CD4-positive, alpha-beta T cell treated with Interleukin-15 for 1 hour (primary cell): ENCODE results near the gene UBE2J2.

Source experiments
- DNase-seq: peaks from one replicate; pipeline ENCODE4 v3.0.0-alpha.2; 2020

Gene UBE2J2

DNA sequence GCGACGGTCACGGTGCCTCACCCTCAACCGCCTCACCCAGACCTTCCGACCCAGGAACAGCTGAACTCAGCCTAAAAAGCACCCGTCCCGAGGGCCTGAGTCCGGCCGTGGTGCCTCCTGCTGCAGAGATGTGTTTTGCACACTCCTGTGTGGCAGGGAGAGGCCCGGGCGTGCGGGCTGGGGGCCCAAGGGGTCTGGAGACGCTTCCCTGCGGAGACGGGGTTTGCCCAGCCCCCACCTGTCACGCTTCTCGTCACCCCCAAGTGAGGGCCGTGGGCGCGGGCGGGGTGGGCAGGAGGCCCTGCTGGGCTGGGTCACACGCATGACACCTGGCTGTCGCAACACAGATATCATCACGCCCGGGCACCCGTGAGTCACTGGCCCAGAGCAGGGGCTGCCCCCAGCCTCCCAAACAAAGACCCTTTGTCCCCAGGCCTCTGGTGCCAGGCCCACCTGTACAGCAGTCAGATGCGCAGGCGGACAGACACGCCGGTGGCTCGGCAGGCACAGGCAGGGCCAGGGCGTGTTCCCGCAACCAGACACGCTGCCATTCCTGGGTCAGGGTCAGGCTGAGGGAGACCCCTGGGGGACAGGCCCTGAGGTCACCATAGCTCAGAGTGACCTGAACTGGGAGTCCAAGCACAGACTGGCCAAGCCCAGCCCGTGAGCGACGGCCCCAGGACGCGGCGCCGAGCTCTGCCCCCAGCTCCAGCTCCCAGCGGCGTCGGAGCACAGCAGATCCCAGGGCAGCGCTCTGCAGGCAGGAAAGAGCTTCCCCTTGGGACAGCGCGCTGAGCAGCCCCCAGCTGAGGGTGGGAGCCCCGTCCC lies 35.6 kb downstream of the UBE2J2 start:
- DNase-seq = no peak

DNA sequence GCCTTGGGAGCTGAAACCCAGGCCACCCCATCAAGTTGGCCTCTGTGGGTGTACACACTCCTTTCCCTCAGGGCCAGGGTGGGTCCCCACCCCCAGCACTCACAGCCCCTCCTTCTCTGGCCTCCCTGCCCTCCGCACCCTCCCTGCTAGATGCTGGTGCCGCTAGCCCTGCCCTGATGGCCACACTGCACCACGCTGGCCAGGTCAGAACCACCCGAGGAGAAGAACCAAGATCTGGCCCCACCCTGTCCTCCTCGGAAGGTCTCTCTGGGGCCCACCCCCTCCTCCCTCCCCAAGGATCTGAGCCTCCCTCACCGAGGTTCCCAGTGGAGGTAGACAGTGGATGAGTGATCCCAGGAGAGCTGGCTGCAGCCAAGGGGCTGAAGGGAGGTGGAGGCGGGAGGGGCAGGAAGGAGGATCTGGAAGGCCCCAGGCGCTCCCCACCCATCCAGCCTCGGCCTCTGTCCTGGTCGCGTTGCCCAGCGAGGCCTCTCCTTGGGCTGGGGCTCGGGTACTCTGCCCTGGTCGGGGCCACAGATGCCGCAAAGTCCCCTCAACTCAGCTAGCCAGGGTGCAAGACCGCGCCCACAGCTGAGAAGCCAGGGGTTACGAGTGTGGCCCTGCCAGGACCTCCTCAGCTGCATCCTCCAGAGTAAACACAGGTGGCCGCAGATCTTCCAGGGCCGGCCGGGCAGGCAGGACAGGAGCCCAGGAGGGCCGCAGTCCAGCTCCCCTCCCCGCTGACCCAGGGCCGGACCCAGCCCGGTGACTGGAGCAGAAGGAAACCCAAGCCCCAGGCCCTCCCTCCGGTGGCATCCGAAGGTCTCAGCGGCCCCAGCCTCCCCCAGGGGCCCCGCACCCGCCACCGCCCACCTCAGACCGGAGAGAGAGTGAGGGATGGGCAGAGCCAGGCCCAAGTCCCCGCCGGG lies 36.4 kb downstream of the UBE2J2 start:
- no peak for DNase-seq

DNA sequence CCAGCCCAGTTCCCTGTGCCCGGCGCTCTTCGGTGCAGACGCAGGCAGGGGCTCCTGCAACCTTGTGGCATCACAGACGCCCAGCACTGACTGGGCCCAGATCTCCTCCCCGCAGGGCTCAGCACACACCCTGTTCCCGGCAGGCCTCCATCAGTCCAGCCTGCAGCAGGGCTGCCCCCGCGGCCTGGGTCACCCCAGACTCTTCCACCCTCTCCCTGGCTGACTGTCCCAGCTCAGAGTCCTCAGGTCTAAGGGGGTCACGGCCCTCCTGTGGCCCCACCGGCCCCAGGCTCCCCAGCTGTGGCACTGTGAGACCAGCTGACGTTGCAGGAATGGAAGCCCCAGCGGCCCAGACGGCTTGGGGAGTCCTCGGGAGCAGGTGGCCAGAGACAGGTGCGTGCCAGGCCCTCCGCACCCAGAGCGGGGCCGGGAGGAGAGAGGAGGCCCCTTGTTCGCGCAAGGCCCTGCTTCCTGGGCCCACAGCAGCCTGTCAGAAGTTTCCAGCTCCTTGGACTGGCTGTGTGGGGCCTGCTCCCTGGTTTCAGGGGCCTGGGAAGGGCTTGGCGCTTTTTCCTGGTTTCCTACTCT lies 37.4 kb downstream of the UBE2J2 start:
- DNase-seq = no peak

DNA sequence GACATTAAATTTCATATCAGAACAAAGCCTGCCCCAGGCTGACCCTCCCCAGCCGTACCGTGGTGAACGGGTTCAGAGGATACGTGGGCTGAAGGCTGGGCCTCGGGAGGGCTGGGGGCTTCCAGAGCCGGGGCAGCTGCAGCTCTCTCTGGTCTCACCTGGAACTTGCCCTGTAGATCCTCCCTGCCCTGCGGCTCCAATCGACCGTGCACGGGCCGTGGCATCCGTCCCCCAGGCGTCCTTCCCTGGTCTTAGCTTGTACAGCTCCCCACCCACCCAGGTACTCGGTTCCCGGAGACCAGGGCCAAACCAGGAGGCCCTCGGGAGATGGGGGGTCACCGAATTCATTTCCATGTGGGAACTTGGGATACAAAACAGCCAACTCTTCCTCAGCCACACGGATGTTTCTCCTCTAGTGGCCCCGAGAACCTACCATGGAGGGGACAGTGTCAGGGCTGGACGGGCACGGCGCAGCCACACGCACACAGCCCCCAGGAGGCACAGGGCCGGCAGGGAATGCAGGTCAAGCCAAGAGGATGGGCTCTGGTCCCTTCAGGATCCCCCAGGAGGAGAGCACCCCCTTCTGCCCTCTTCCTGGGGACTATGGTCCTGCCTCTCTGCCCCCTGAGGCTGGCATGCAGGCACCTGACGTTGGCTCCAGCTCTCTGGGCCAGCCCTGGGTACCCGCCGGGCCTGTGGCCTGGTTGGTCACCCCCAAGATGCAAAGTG lies 38.5 kb downstream of the UBE2J2 start:
- DNase-seq = no peak

DNA sequence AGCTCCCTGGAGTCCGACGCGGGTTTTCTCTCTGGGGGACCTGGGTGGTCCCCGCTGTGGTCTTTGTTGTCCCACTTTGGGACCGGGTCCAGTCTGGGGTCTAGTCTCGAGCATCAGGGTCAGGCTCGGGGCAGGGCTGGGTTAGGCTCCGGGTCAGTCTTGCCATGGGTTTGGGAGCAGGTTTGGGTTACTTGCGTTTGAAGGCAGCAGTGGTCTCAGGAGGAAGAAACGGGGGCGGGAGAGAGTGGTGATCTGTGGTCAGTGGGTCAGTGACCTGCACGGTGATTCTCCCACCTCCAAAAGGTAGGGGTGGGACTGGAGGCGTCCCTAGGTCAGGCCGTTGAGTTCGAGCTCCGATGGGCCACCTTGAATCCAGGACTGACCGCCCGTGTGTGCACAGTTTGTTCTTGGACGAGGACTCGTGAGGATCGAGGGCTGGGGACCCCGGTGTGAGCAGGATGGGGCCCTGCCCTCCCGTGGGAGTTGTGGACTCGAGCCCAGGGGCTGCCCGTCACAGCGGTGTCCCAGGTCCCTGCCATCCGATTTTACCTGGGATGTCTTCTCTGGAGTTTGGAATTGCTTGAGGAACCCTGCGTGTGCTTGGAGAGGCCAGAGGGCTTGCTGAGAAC lies 39.4 kb downstream of the UBE2J2 start:
- no peak for DNase-seq

DNA sequence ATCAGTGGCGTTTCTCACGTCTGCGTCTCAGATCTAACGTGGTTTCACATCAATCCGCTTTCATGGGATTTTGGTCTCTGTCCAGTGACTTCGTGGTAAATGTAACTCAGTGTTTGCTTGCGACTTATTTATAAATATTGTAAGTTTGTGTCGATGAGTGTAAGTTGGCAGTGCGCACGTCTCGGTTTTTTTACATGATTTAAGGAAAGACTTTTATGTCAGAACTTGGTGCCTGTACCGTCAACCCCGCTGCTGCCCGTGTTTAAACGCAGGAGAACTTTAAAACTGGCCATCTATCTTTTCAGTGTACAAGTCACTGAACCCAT lies 40.1 kb downstream of the UBE2J2 start:
- no peak for DNase-seq

DNA sequence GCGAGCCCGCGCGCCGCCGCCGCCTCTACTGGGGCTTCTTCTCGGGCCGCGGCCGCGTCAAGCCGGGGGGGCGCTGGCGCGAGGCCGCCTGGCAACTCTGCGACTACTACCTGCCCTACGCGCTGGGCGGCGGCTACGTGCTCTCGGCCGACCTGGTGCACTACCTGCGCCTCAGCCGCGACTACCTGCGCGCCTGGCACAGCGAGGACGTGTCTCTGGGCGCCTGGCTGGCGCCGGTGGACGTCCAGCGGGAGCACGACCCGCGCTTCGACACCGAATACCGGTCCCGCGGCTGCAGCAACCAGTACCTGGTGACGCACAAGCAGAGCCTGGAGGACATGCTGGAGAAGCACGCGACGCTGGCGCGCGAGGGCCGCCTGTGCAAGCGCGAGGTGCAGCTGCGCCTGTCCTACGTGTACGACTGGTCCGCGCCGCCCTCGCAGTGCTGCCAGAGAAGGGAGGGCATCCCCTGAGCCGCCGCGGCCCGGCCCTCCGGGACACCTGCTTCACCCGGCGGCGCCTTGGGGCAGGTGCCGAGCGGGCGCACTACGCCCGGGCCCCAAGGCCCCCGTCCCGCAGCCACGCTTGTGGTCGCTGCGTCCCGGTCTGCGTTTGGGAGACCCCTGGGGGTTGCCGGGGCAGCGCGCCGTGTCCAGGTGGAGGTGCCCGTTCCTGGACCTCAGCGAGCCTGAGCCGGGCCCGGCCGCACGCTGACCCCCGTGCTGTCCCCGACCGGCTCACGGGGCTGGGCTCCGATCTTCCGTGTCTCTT lies 40.7 kb downstream of the UBE2J2 start:
- no peak for DNase-seq

DNA sequence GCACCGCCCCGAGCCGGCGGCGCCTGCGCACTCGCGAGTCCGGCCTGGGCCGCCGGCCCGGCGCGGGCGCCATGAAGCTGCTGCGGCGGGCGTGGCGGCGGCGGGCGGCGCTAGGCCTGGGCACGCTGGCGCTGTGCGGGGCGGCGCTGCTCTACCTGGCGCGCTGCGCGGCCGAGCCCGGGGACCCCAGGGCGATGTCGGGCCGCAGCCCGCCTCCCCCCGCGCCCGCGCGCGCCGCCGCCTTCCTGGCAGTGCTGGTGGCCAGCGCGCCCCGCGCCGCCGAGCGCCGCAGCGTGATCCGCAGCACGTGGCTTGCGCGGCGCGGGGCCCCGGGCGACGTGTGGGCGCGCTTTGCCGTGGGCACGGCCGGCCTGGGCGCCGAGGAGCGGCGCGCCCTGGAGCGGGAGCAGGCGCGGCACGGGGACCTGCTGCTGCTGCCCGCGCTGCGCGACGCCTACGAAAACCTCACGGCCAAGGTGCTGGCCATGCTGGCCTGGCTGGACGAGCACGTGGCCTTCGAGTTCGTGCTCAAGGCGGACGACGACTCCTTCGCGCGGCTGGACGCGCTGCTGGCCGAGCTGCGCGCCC lies 41.4 kb downstream of the UBE2J2 start, which contains the start of gene B3GALT6:
B3GALT6 (plus strand) TSS at position 30 of the 588 bp plus-strand sequence; CDS start at position 72, 42 bp downstream.
- no peak for DNase-seq

DNA sequence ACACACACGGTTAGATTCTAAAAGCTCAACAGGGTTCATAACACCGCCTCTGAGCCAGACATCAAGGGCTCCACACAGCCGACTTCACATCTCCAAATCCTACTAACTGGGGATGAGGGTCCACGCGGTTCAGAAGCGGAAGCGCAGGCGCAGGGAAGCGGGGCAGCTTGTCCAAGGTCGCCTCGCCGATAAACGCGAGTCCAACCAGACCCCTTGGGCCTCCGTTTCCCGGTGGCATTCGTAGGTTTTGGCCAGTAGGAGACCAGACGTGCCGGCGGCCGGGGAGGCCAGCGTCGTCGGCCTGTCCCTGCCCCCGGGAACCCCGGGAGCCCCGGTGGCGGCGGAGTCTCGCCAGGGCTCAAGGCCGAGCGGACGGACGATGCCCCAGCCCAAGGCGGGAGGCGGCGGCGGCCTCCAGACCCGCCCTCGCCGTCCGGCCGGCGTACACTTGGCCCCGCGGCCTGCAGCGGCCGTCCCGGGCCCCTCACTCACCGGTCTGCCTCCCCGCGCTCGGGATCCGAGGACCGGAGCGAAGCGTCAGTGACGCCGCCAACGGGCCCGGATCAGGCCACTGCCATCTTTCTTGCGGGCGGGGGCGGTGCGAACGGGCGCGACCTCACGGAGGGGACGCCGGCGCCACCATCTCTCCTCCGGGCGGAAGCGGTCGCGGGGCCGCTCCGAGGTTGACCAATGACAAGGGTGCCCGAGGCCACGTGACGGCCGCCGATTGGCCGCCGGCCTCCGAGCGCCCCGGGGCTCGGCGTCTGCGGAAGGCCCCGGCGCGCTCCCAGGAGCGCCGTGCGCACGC lies 42.0 kb downstream of the UBE2J2 start, which contains the start of gene SDF4:
SDF4 (minus strand) TSS at position 602 of the 808 bp plus-strand sequence. CDS start 3,229 bp downstream, outside the sequence.
- peak; percentile 98 for DNase-seq

DNA sequence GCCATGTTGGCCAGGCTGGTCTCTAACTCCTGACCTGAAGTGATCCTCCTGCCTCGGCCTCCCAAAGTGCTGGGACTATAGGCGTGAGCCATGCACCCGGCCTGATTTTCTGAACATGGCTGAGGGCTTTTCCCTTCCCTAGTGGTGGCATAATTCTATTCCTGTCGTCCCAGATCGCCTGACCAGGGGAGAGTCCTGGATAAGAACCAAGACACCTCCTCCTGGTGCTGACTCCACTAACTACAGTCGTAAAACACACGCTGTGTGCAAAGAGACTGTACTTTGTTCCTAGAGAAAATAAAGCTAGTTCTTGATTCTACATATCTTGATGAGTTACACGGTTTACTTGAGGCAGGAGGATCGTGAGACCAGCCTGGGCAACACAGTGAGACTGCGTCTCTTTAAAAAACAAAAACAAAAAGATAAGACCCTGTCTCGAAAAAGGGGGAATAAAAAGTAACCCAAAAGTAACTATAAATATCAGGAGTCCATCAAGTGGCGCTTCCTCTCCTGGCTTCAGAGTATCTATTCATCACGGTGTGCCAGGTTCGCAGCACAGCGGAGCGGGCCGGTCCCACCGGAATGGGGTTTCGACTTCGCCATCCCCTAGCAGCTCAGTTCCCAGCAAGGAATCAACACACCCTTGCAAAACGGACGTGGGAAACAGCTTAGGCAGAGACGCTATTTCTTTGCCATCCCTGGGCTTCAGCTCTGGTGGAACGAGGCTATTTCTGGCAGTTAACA lies 42.8 kb downstream of the UBE2J2 start:
- DNase-seq = no peak

DNA sequence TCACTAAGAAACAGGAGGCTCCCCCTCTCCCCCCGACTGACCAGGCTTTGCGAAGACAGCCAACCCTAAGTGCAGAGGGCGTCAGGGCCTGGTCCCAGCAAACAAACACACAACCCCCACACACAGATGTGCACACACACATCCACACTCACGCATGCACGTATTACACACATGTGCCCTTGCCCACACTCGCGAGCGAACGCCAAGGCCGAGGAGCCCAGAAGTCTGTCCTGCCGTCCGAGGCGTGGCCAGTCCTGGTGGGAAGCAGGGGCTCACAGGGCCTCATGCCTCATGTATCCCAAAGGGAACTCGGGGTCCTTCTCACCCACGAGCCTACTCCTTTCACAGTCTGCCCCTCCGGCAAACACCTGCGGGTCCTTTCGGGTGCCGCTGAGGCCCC lies 43.9 kb downstream of the UBE2J2 start:
- no peak for DNase-seq

DNA sequence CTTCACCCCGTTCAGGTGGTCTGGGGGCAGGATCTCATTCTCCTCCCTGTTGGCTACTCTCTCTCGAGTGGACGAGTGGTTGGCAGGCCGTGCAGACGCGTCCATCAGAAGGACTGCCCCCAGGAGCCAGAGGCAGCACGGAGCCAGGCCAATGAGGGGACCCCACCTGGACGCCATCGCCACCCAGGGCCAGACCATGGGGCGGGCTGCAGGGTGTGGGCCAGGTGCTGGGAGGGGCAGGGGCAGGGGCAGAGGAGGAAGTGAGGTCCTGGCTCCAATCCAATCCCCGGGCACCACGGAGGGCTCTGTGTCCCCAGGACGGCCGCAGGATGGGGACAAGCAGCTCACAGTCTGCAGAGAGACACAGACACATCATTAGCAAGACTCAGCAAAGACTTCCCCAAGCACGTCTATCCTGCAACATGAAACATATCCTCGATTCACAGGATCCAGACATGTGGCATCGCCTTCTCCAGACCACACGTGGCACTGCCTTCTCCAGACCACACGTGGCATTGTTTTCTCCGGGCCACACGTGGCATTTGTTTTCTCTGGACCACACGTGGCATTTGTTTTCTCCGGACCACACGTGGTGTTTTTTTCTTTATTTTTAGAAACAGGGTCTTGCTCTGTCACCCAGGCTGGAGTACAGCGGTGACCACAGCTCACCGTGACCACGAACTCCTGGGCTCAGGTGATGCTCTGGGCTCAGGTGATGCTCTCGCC lies 44.9 kb downstream of the UBE2J2 start:
- DNase-seq = no peak

DNA sequence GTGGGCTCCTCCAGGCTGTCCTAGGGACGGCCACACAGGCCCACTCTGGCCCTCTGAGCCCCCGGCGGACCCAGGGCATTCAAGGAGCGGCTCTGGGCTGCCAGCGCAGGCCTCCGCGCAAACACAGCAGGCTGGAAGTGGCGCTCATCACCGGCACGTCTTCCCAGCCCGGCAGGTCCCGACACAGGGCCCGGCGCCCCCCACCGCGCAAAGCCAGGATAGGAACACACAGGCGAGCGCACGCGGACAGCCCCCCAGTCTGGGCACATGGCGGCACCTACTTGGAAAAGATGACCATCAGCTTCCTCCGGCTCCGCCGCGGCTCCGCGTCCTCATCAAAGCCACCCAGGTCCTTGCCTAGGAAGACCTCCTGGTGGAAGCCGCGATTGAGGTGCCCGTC lies 45.5 kb downstream of the UBE2J2 start:
- no peak for DNase-seq

DNA sequence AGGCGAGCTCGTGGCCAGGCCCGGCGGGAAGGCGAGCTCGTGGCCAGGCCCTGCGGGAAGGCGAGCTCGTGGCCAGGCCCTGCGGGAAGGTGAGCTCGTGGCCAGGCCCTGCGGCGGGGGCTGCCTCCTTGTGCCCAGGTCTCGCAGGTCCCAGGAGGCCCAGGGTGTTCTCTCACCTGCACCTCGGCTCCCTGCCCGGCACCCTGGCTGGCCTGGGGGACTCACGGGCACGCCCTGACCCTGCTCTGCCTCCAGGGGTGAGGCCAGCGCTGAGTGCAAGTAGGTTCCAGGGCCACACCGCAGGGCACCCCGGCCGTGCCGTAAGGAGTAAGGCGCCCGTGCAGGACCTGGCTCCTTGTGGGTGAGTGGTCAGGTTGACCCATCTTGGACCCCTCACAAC lies 46.3 kb downstream of the UBE2J2 start:
- no peak for DNase-seq

DNA sequence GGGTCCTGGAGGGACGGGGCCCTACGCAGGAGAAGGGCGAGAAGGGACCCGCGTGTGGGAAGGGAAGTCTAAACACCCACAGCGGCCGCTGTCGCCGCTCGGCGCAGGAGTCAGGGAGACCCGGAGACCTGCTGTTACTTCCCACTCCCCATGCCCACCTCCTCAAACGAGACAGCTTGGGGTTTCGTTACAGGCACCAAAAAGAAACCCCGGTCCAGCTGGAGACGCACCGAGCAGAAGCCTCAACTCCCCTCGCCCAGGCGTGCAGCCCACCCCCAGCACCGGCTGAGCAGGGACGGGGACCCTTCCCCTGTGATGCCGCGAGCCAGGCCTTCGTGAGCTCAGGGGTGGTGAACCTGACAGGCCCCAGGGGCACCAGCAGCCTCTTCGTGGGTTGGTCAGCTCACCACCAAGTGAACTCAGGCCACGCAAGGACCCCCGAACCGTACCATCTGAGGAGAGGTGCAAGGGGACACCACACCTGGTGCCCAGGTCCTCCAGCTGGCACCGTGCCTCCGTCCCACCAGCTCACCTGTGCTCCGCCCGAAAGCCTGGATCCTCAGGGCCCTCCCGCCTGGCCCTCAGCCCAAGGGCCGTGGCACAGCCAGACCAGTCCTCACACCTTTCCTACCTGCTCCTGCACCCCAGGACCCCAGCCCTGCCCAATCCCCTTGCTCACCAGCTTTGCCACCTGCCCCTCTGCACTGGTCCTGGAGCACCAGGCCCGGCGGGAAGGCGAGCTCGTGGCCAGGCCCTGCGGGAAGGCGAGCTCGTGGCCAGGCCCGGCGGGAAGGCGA lies 46.9 kb downstream of the UBE2J2 start:
- no peak for DNase-seq

DNA sequence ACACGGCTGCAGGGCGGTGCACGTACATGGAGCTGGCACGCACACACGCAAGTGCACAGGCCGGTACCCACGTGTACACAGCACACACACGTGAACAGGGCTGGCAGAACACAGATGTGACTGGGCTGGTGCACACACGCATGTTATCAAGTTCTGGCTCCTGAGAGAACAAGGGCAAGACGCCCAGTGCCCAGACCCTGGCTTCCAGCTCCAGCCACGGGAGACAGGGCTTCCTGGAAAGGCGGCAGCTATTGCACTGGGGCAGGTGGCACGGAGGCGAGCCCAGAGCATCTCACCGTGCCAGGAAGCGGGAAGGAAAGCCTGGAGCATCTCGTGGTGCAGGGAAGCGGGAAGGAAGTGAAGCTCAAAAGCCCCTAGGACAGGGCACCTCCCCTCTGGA lies 47.7 kb downstream of the UBE2J2 start:
- DNase-seq = no peak

DNA sequence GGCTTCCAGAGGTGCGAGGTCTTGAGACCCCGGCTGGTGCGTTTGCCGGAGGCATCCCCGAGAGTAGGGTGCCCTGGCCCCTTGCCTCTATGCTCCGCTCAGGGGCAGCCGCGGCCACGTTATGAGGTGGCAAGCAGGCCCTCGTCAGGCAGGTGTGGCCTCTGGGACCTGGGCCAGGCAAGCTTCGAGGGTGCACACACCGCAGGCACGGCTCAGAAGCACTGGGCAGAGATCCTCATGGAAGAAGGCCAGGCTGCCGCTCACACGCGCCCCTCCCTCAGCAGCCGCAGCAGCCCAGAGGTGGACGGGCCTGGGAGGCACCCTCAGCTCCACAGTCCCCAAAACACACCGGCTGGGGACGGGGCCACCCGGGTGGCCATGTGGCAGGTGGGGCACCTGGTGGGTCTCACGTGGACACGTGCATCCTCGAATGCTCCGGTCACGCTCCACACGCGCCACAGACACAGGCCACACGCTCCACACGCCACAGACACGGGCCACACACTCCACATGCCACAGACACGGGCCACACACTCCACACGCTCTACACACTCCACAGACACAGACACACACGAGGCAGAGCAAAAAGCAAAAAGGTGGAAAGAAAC lies 48.3 kb downstream of the UBE2J2 start:
- no peak for DNase-seq
